ENCODE data around the gene NET1. TPM values are rescaled to one million over a fixed set of nuclear protein-coding genes. Genes with fewer than 3 reads are reported as not detected.
A peak's percentile ranks its signal among the peaks of the same experiment; 100 is the strongest.

NET1 gene
- total RNA-seq, 1 donor from 2014 or later, result 35.1 TPM

DNA sequence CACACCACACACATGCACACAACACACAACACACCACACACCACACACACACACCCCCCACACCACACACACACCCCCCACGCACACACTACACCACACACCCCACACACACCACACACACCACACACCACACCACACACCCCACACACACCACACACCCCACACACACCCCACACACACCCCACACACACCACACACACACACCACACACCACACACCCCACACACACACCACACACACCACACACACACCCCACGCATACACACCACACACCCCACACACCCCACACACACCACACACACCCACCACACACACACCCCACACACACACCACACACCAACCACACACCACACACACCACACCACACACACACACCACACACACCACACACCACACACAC lies 31.2 kb upstream of the NET1 start:
- Mint-ChIP-seq H3K9me3 (no peaks in the 10 kb centered on the region), H3K4me1 (peaks cover 3% of the 10 kb centered on the region), H3K27ac (no peak overlapping the region), H3K27me3 (peaks cover 3% of the 10 kb centered on the region), H3K36me3 (ENCODE audit: low read depth) (no peaks in the 10 kb centered on the region), H3K4me3 (no peak overlapping the region)
- no peak for DNase-seq
- intact Hi-C loops (cut with micrococcal nuclease), result loop anchor here (5.0 kb wide), 2 partner anchors 99 to 289 kb away; partner anchors contain the start of gene AKR1C3

DNA sequence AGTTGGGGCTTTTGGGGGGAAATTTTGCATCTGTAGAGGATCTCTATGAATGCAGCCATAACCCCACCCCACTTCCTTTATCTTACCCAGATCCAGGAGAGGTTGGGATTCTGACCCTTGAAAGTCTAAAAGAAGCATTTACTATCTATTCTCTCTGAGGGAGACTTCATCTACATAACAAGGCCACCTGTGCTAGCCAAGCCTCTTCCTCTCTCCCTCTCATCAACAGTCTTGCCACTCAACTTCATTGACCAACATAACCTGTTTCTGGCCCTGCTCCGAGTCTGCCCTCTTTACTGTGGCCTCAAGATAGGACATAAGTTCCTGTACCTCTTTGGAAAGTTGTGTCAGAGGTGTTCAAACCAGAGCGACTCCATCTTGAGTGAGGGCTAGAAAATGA lies 27.1 kb upstream of the NET1 start:
- Mint-ChIP-seq H3K4me1 (no peaks in the 10 kb centered on the region), H3K9me3 (peaks cover 11% of the 10 kb centered on the region)
- intact Hi-C loops (cut with micrococcal nuclease), result no loop called here

DNA sequence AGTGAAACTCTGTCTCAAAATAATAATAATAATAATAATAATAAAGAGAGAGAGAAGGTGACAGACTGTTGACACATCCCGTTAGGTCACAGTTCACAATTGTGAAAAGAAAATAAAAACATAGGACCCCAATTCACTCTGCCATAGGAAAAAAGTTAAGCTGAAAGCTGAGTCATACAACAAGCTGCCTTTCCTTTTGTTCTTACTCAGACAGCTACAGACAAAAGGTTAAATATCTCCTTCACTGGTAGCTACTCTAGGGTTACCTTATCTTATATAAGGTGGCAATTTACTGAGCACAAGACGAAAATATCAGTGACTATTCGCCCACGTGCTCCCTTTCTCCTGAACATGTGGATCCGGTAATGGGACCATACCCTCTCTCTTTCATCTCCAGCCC lies 25.2 kb upstream of the NET1 start:
- no peak overlapping the region for H3K4me3 Mint-ChIP-seq
- peaks cover 29% of the 10 kb centered on the region for H3K9me3 Mint-ChIP-seq
- DNase-seq, result no peak
- H3K27ac Mint-ChIP-seq, result no peak overlapping the region
- no peaks in the 10 kb centered on the region for H3K36me3 Mint-ChIP-seq (ENCODE audit: low read depth)
- no peaks in the 10 kb centered on the region for H3K4me1 Mint-ChIP-seq
- H3K27me3 Mint-ChIP-seq, result no peaks in the 10 kb centered on the region
- intact Hi-C loops (cut with micrococcal nuclease), result no loop called here

More for the DNA sequence above, 27.1 kb upstream of the NET1 start:
- H3K4me3 Mint-ChIP-seq, result no peak overlapping the region
- H3K36me3 Mint-ChIP-seq (ENCODE audit: low read depth), result no peaks in the 10 kb centered on the region
- DNase-seq, result no peak
- H3K27me3 Mint-ChIP-seq, result no peaks in the 10 kb centered on the region
- H3K27ac Mint-ChIP-seq, result no peak overlapping the region

DNA sequence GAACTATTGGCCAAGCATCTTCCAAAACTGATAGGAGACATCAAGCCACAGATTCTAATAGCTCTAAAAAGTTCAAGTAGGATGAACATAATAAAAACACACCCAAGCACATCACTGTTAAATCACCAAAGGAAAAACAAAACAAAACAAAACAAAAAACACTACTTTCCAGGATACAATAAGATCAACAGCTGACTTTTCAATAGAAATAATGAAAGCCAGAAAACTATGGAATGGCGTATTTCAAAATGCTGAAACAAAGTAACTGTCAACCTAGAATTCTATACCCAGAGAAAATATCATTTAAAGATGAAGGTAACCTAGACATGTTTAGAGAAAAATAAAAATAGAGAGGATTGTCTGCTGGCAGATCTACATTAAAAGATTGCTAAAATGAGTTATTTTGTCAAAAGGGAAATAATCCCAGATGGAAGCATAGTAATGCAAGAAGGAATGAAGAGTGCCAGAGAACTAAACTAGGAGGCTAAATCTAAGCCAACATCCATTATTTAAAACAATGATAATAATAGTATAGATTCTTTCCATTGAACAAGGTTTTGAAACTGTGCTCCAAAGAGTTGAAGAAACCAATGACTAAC lies 21.7 kb upstream of the NET1 start:
- Mint-ChIP-seq H3K9me3 (peaks cover 37% of the 10 kb centered on the region), H3K4me1 (no peaks in the 10 kb centered on the region), H3K27ac (no peak overlapping the region), H3K36me3 (ENCODE audit: low read depth) (no peaks in the 10 kb centered on the region), H3K4me3 (no peak overlapping the region), H3K27me3 (no peaks in the 10 kb centered on the region)
- intact Hi-C loops (cut with micrococcal nuclease), result no loop called here
- DNase-seq, result no peak

DNA sequence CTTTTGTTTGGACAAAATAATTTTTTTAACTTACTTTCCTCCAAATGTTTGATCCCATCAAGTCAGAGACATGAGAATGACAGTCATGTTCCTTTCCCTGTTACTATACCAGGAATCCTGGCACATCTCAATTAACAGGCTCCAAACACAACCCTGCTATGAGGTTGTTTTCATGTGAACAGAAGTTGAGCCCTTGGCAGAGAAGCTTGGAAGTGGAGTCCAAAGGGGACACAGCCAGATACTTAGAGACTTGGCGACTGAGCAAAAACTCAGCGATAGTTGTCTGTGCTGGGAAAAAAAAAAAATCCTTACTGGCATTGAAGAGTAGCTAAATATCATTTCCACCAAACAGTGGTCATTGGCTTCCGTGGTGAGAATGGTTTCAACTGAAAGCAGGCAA lies 20.6 kb upstream of the NET1 start:
- intact Hi-C loops (cut with micrococcal nuclease), result no loop called here

DNA sequence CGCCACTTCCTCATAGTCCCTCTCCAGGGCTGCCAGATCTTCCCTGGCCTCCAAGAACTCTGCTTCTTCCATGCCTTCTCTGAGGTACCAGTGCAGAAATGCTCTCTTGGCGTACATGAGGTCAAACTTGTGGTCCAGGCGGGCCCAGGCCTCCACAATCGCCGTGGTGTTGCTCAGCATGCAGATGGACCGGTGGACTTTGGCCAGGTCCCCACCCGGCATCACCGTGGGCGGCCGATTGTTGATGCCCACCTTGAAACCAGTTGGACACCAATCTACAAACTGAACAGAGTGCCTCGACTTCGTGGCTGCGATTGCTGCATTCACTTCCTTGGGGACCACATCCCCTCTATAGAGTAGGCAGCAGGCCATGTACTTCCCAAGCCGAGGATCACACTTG lies 18.8 kb upstream of the NET1 start:
- no peak for DNase-seq
- Mint-ChIP-seq H3K36me3 (ENCODE audit: low read depth) (no peaks in the 10 kb centered on the region), H3K4me3 (no peak overlapping the region), H3K27me3 (peaks cover 7% of the 10 kb centered on the region), H3K27ac (no peak overlapping the region), H3K4me1 (no peaks in the 10 kb centered on the region), H3K9me3 (peaks cover 33% of the 10 kb centered on the region)
- intact Hi-C loops (cut with micrococcal nuclease), result no loop called here

More for the DNA sequence above, 20.6 kb upstream of the NET1 start:
- Mint-ChIP-seq H3K4me3 (no peak overlapping the region), H3K4me1 (no peaks in the 10 kb centered on the region), H3K27me3 (no peaks in the 10 kb centered on the region), H3K9me3 (peaks cover 37% of the 10 kb centered on the region), H3K36me3 (ENCODE audit: low read depth) (no peaks in the 10 kb centered on the region), H3K27ac (no peak overlapping the region)
- no peak for DNase-seq

DNA sequence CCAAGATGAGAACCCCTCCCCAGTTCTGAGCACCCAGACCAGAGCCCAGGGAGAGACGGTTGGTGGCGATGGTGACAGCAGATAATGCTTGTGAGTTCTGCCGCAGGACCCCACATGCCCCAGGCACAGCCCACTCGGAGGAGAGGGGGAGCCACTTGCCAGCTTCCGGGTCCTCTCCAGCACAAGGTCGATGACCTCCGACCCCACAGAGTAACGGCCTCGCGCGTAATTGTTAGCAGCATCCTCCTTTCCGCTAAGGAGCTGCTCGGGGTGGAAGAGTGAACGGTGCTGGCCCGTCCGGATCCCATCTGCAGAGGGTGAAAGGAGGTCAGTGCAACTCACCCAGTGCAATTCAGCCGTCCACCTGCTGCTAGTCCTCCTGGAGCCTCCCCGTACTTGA lies 17.2 kb upstream of the NET1 start:
- H3K4me3 Mint-ChIP-seq, result no peak overlapping the region
- H3K36me3 Mint-ChIP-seq (ENCODE audit: low read depth), result no peaks in the 10 kb centered on the region
- no peaks in the 10 kb centered on the region for H3K4me1 Mint-ChIP-seq
- intact Hi-C loops (cut with micrococcal nuclease), result no loop called here
- H3K9me3 Mint-ChIP-seq, result peaks cover 29% of the 10 kb centered on the region
- peaks cover 17% of the 10 kb centered on the region for H3K27me3 Mint-ChIP-seq
- DNase-seq, result no peak
- no peak overlapping the region for H3K27ac Mint-ChIP-seq

DNA sequence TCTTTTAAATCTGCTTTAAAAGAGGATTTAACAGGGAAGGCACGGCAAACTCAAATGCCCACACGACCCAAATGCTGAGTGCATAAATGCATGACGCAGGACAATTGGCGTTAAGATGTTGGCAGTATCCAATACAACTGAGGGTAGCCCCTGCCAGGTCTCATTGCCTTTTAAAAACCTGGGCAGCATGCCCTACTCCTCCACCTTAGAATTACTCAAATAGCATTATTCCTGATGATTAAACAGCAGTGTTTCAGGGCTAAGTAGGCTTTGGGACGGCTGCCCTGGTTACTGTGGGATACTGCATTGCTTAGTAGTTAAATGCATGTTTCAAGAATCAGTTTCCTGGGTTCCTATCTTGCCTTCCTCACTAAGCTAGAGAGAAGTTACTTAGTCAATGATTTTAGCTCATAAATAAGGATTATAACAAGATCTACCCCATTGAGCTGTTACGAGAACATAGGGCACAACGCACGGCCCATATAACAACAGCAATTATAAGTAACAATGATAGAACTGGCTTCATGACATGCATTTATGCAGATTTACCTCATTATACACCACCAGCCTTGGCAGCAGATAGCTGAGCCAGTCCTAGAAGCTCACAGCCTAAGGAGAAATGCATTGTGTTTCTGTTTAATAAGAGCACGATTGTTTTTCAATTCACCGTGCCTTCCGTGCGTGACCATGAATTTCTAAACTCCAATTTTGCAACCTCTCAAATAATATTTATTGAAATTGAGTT lies 15.6 kb upstream of the NET1 start:
- no peaks in the 10 kb centered on the region for H3K36me3 Mint-ChIP-seq (ENCODE audit: low read depth)
- H3K9me3 Mint-ChIP-seq, result peaks cover 16% of the 10 kb centered on the region
- DNase-seq, result no peak
- no peak overlapping the region for H3K4me3 Mint-ChIP-seq
- no peak overlapping the region for H3K27ac Mint-ChIP-seq
- H3K4me1 Mint-ChIP-seq, result no peaks in the 10 kb centered on the region
- peaks cover 21% of the 10 kb centered on the region for H3K27me3 Mint-ChIP-seq
- intact Hi-C loops (cut with micrococcal nuclease), result no loop called here

DNA sequence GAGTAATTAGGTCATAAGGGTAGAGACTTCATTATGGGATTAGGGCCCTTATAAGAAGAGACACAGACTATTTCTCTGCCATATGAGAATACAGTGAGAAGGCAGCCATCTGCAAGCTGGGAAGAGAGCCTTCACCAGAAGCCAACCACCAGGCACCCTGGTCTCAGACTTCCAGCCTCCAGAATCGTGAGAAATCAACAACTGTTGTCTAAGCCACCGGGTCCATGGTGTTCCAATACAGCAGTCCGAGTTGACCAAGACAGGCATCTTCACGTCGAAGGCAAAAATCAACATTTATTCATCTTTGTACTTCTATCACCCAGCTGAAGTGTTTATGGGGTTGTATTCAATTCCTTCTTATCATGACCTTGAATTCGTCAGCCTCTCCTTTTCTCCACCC lies 13.0 kb upstream of the NET1 start:
- Mint-ChIP-seq H3K4me1 (no peaks in the 10 kb centered on the region), H3K36me3 (ENCODE audit: low read depth) (no peaks in the 10 kb centered on the region), H3K9me3 (peaks cover 4% of the 10 kb centered on the region), H3K27ac (no peak overlapping the region), H3K4me3 (no peak overlapping the region), H3K27me3 (peaks cover 29% of the 10 kb centered on the region)
- intact Hi-C loops (cut with micrococcal nuclease), result no loop called here
- peak; percentile 48 for DNase-seq

DNA sequence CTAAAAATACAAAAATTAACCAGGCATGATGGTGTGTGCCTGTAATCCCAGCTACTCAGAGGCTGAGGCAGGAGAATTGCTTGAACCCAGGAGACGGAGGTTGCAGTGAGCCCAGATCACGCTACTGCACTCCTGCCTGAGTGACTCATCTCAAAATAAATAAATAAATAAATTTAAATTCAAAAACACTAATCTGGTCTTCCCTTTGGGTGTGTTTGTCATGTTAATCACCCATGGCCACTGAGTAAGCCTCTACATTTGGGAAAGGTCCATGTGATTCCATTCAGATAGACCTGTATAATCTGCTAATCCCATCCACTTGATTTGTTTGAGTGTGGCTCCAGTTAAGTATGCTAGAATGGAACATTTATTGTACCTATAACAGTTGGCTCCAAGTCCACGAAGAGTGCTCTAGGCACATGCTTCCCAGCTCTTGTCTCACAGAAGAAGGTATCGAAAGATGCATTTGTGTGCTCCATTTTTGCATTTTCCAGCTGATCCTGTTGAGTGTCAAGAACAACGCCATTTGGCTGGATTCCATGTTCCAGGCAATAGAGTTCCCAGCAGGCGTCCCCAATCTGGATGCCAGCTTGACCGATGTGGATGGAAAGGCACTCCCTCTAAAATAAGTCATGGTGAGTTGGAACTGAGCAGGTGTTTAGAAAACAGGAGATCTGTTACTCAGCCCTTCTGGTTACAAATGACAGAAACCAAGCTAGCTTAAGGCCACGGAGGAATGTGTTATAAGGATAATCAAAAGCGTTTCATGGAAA lies 11.7 kb upstream of the NET1 start:
- peaks cover 29% of the 10 kb centered on the region for H3K27me3 Mint-ChIP-seq
- H3K4me3 Mint-ChIP-seq, result no peak overlapping the region
- peak; percentile 41 for DNase-seq
- H3K4me1 Mint-ChIP-seq, result no peaks in the 10 kb centered on the region
- no peak overlapping the region for H3K27ac Mint-ChIP-seq
- H3K9me3 Mint-ChIP-seq, result peaks cover 4% of the 10 kb centered on the region
- intact Hi-C loops (cut with micrococcal nuclease), result no loop called here
- H3K36me3 Mint-ChIP-seq (ENCODE audit: low read depth), result no peaks in the 10 kb centered on the region

DNA sequence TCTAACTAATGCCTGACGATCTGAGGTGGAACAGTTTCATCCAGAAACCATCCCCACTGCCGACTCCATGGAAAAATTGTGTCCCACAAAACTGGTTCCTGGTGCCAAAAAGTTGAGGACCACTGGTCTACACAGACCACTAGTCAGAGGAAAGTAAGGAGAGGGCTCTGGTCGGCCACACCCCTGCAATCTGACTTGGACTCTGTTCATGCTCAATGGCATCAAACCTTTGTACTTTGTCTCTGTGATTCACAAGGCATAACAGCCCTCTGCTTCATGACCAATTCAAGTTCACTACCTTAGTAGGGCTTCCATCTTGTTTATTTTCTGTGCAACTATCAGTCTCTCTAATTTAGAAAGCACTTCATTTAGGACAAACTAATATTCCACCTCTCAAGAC lies 9.6 kb upstream of the NET1 start:
- DNase-seq, result no peak
- H3K4me3 Mint-ChIP-seq, result no peak overlapping the region
- H3K9me3 Mint-ChIP-seq, result peaks cover 4% of the 10 kb centered on the region
- no peak overlapping the region for H3K27ac Mint-ChIP-seq
- H3K4me1 Mint-ChIP-seq, result no peaks in the 10 kb centered on the region
- intact Hi-C loops (cut with micrococcal nuclease), result no loop called here
- no peaks in the 10 kb centered on the region for H3K36me3 Mint-ChIP-seq (ENCODE audit: low read depth)
- H3K27me3 Mint-ChIP-seq, result peaks cover 27% of the 10 kb centered on the region

DNA sequence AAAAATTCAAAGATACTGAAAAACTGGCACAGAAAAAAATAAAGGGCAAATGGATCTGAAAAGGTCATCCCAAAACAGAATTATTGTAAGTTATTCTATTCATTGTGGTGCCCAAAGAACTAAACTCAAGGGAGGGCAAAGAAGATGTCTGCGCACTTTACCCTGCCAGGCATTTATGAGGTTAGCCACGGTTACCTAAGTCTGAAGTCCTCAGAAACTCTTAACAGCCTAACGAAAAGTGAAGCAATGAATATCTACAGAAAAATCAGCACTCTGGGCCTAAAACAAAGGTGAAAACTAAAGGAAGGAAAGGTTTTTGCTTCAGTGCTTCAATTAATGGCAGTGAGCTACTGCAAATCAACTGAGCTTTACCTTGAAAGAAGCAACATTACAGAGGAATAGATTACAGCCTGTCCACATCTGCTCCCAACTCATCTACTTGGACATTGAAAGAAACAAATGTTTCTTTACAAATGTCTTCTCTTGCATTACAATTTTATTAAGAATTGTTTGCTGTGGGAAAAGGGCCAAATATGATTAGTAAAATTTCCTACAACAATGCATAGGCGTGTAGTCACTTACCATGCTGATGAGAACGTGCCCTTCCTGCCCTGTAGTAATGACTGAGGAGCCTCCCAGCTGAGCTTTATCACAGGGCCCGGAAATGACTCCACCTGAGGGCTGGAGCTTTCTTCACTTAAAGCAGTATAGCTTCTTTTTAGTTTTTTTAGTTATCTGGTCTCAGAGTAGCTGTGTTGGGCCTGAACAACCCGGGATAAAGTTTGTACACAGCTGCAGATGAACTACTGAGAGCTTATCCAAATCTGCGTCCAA lies 7.9 kb upstream of the NET1 start, which contains the start of gene TUBAL3:
Gene TUBAL3 (minus strand): TSS at position 621 of the 834 bp plus-strand sequence. CDS start 36 bp downstream, at position 585.
- Mint-ChIP-seq H3K4me3 (no peak within 1 kb of the TSS), H3K36me3 (ENCODE audit: low read depth) (no peaks in the 10 kb centered on the region), H3K9me3 (peaks cover 4% of the 10 kb centered on the region), H3K27me3 (peaks cover 33% of the 10 kb centered on the region), H3K4me1 (no peaks in the 10 kb centered on the region), H3K27ac (no peak within 1 kb of the TSS)
- intact Hi-C loops (cut with micrococcal nuclease), result no loop called here
- no peak for DNase-seq

DNA sequence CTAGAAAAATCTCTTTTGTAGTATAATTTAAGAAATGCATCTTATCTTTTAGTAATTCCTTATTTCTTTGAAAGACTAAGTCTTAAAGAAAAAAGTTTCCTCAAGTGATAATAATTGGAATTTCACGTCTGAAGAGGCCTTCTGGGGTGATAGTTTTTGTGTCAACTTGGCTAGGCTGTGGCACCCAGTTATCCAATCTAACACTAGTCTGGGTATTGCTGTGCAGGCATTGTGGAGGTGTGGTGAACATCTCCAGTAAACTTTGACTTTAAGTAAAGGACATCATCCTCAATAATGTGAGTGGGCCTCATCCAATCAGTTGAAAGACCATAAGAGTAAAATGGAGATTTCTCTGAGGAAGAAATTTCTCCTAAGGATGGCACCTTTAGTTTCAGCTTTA lies 5.4 kb upstream of the NET1 start:
- Mint-ChIP-seq H3K9me3 (no peaks in the 10 kb centered on the region), H3K27ac (no peak overlapping the region), H3K4me3 (no peak overlapping the region), H3K4me1 (no peaks in the 10 kb centered on the region), H3K36me3 (ENCODE audit: low read depth) (no peaks in the 10 kb centered on the region), H3K27me3 (peaks cover 36% of the 10 kb centered on the region)
- no peak for DNase-seq
- intact Hi-C loops (cut with micrococcal nuclease), result no loop called here
